GM23338 (cell line): ENCODE data around the gene NAP1L4.

ENCODE experiments used
- EZH2 ChIP-seq: fragments of 200-600 bp; sonication (generic); IDR thresholded peaks from one replicate; pipeline ENCODE4 v1.8.0; 2017; ENCODE audit warnings: antibody characterized with exemption, mild to moderate bottlenecking, low read depth; ENCODE audit not compliant: unreplicated experiment
- POLR2AphosphoS5 ChIP-seq: IDR thresholded peaks from 2 replicates; pipeline ENCODE4 v1.6.1; 2016; ENCODE audit warnings: antibody characterized with exemption, low read depth
- TF ChIP-seq, protein P1 (sequence below), 2 experiments: fragments of 200-600 bp in 1 of 2; sonication (generic) in 1 of 2; conservative IDR thresholded peaks; 2 replicates each; pipeline versions ENCODE4 v1.5.1 to v1.6.1; 2016 to 2017; ENCODE audit warnings: antibody characterized with exemption in 2 of 2, low read depth in 2 of 2, mild to moderate bottlenecking in 2 of 2, moderate library complexity in 1 of 2
- TF ChIP-seq, protein P2 (sequence below): IDR thresholded peaks from one replicate; pipeline ENCODE4 v1.6.1; 2018; ENCODE audit warnings: antibody characterized with exemption; ENCODE audit not compliant: unreplicated experiment

DNA sequence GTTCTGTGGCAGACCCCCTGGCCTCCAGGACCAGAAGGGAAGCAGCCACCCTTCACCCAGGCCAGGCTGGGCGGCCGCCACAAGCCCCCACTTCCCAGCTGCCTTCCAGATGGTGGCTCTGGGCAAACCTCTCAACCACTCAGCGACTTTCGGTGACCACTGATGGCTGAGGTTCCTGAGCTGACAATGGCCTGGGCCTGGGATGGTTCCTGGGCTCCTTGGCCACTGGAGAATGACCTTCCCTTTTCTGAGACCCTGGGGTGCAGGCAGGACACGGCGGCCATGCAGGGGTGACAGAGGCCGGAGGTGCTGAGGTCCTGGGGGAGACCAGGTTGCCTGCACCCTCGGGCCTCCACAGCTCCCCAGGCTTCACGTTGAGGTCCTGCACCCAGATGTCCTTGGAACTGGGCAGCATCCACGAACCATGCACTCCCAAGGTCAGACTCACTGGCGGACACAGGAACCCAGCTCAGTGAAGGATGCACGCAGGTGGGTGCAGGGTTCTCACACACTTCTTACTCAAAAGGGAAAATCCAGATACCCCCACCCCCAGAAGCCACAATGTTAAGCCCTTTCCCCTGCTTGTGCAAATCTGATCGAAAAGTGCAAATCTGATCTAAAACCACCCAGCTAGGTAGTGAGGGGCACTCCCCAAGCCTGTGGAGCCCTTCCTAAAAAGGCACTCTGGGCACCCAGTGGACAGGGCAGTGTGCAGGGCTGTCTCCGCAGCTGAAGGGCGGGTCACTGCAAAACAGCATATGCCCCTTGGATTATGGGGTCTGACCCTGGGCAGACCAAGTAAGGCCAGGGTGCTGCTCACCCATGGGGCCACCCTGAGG lies 49.0 kb downstream of the NAP1L4 start:
- no peak for TF ChIP-seq EZH2
- TF ChIP-seq, protein P1, sequence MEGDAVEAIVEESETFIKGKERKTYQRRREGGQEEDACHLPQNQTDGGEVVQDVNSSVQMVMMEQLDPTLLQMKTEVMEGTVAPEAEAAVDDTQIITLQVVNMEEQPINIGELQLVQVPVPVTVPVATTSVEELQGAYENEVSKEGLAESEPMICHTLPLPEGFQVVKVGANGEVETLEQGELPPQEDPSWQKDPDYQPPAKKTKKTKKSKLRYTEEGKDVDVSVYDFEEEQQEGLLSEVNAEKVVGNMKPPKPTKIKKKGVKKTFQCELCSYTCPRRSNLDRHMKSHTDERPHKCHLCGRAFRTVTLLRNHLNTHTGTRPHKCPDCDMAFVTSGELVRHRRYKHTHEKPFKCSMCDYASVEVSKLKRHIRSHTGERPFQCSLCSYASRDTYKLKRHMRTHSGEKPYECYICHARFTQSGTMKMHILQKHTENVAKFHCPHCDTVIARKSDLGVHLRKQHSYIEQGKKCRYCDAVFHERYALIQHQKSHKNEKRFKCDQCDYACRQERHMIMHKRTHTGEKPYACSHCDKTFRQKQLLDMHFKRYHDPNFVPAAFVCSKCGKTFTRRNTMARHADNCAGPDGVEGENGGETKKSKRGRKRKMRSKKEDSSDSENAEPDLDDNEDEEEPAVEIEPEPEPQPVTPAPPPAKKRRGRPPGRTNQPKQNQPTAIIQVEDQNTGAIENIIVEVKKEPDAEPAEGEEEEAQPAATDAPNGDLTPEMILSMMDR (conservative IDR thresholded peaks at IDR 0.05; ENCODE audit: low read depth in 2 of 2): no peak
- TF ChIP-seq POLR2AphosphoS5: no peak
- TF ChIP-seq, protein P2, sequence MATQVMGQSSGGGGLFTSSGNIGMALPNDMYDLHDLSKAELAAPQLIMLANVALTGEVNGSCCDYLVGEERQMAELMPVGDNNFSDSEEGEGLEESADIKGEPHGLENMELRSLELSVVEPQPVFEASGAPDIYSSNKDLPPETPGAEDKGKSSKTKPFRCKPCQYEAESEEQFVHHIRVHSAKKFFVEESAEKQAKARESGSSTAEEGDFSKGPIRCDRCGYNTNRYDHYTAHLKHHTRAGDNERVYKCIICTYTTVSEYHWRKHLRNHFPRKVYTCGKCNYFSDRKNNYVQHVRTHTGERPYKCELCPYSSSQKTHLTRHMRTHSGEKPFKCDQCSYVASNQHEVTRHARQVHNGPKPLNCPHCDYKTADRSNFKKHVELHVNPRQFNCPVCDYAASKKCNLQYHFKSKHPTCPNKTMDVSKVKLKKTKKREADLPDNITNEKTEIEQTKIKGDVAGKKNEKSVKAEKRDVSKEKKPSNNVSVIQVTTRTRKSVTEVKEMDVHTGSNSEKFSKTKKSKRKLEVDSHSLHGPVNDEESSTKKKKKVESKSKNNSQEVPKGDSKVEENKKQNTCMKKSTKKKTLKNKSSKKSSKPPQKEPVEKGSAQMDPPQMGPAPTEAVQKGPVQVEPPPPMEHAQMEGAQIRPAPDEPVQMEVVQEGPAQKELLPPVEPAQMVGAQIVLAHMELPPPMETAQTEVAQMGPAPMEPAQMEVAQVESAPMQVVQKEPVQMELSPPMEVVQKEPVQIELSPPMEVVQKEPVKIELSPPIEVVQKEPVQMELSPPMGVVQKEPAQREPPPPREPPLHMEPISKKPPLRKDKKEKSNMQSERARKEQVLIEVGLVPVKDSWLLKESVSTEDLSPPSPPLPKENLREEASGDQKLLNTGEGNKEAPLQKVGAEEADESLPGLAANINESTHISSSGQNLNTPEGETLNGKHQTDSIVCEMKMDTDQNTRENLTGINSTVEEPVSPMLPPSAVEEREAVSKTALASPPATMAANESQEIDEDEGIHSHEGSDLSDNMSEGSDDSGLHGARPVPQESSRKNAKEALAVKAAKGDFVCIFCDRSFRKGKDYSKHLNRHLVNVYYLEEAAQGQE: no peak
